ENCODE data around the gene SLC34A3. TPM values are rescaled to one million over a fixed set of nuclear protein-coding genes. Genes with fewer than 3 reads are reported as not detected.

Gene SLC34A3
- total RNA-seq, 1 experiment from 2014 or later = not detected

GRCh38 chr9:137184881-137185660, 45.6 kb upstream of the SLC34A3 start:
- Mint-ChIP-seq H3K36me3 (ENCODE audit: insufficient read depth, unreplicated experiment) (peaks cover 26% of the 10 kb centered on the region), H3K4me3 (ENCODE audit: unreplicated experiment) (no peak overlapping the region), H3K27ac (ENCODE audit: low read depth, unreplicated experiment) (no peak overlapping the region), H3K4me1 (ENCODE audit: insufficient read depth, unreplicated experiment) (peaks cover 10% of the 10 kb centered on the region), H3K27me3 (ENCODE audit: insufficient read depth, unreplicated experiment) (no peaks in the 10 kb centered on the region), H3K9me3 (ENCODE audit: unreplicated experiment) (no peaks in the 10 kb centered on the region)
- no peak for DNase-seq (ENCODE audit: unreplicated experiment)
- TF ChIP-seq CTCF (IDR thresholded peaks at IDR 0.05; ENCODE audit: unreplicated experiment) = no peak
- no TSS peak for BruUV-seq (replicated peaks)
- ChIA-PET POLR2A (no interaction called here), CTCF (interaction anchor here (0.6 kb wide), 1 partner anchor 121 kb away, joined by 5 read pairs; no protein-coding TSS in a partner anchor)
- intact Hi-C loops (cut with micrococcal nuclease) = no loop called here

DNA sequence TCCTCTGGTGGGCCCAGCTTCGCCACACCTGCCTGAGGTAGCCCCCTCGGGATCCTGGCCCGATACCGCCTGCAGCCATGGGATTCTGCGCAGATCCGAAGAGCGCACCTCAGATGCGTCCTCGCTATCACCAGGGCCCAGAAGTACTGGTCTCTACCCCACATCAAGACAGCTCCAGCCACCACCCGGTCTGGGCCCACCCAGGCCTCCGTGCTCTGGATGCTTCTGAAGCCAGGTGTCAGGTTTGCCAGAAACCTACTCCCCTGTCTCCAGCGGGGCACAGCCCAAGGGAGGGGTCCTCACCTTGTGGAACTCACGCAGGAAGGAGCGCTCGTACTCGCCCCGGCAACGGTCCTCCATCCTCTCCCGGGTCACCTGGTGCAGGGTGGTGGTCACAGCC, 44.8 kb upstream of the SLC34A3 start:
- CTCF ChIA-PET = no interaction called here

DNA sequence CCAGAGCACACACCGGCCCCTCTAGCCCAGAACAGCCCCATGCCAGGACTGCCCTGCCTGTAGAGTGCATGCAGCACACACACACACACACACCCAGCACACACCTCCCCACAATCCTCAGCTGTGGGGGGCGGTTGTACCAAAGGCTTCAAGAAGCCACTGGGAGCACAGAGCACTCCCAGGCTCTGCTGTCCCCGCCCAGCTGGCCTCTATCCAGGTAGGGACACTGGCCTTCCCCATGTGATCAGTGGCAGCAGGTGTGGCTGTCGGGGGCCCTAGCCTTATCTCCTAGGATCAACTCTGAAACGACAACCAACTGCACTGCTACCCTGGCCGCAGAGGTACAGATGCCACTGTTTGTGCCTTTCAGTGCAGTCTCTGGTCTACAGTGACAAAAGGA, 44.3 kb upstream of the SLC34A3 start:
- BruUV-seq (replicated peaks) = no TSS peak
- H3K27me3 Mint-ChIP-seq (ENCODE audit: insufficient read depth, unreplicated experiment) = no peaks in the 10 kb centered on the region
- H3K36me3 Mint-ChIP-seq (ENCODE audit: insufficient read depth, unreplicated experiment) = peaks cover 34% of the 10 kb centered on the region
- peak overlapping the region; percentile 94 for H3K4me3 Mint-ChIP-seq (ENCODE audit: unreplicated experiment)
- no peak for TF ChIP-seq CTCF (IDR thresholded peaks at IDR 0.05; ENCODE audit: unreplicated experiment)
- no peaks in the 10 kb centered on the region for H3K9me3 Mint-ChIP-seq (ENCODE audit: unreplicated experiment)
- DNase-seq (ENCODE audit: unreplicated experiment) = no peak
- intact Hi-C loops (cut with micrococcal nuclease) = no loop called here
- POLR2A ChIA-PET = interaction anchor here (3.7 kb wide), 1 partner anchor 56 kb away, joined by 41 read pairs; no protein-coding TSS in a partner anchor
- H3K4me1 Mint-ChIP-seq (ENCODE audit: insufficient read depth, unreplicated experiment) = peaks cover 10% of the 10 kb centered on the region
- CTCF ChIA-PET = interaction anchor here (0.5 kb wide), 1 partner anchor 51 kb away, joined by 3 read pairs; no protein-coding TSS in a partner anchor
- H3K27ac Mint-ChIP-seq (ENCODE audit: low read depth, unreplicated experiment) = no peak overlapping the region

More for the DNA sequence above, 44.8 kb upstream of the SLC34A3 start:
- Mint-ChIP-seq H3K4me1 (ENCODE audit: insufficient read depth, unreplicated experiment) (peaks cover 10% of the 10 kb centered on the region), H3K4me3 (ENCODE audit: unreplicated experiment) (no peak overlapping the region), H3K27ac (ENCODE audit: low read depth, unreplicated experiment) (no peak overlapping the region), H3K27me3 (ENCODE audit: insufficient read depth, unreplicated experiment) (no peaks in the 10 kb centered on the region), H3K36me3 (ENCODE audit: insufficient read depth, unreplicated experiment) (peaks cover 31% of the 10 kb centered on the region), H3K9me3 (ENCODE audit: unreplicated experiment) (no peaks in the 10 kb centered on the region)
- TF ChIP-seq CTCF (IDR thresholded peaks at IDR 0.05; ENCODE audit: unreplicated experiment) = no peak
- POLR2A ChIA-PET = no interaction called here
- intact Hi-C loops (cut with micrococcal nuclease) = no loop called here
- no TSS peak for BruUV-seq (replicated peaks)
- no peak for DNase-seq (ENCODE audit: unreplicated experiment)

DNA sequence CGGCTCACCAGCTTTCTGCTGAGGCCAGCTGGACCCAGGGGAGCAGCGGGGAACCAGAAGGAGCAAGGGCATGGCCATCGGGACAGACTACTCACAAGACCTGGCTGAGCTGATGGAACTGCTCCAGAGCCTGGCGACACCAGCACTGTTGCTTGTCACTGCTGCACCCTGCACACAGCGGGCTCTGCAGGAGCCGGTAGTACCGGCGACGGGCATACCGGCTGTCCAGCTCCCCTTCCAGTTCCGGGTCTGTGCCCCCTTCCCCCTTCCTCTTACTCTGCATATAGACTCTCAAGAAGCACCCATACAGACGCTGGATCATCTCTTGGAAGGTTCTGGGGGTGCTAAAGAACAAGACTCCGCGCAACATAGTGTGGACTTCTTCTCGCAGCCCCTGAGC, 43.3 kb upstream of the SLC34A3 start:
- intact Hi-C loops (cut with micrococcal nuclease) = no loop called here
- Mint-ChIP-seq H3K27me3 (ENCODE audit: insufficient read depth, unreplicated experiment) (no peaks in the 10 kb centered on the region), H3K36me3 (ENCODE audit: insufficient read depth, unreplicated experiment) (peaks cover 31% of the 10 kb centered on the region), H3K9me3 (ENCODE audit: unreplicated experiment) (no peaks in the 10 kb centered on the region), H3K27ac (ENCODE audit: low read depth, unreplicated experiment) (peak overlapping the region; percentile 95), H3K4me3 (ENCODE audit: unreplicated experiment) (peak overlapping the region; percentile 94), H3K4me1 (ENCODE audit: insufficient read depth, unreplicated experiment) (peaks cover 10% of the 10 kb centered on the region)
- no peak for TF ChIP-seq CTCF (IDR thresholded peaks at IDR 0.05; ENCODE audit: unreplicated experiment)
- DNase-seq (ENCODE audit: unreplicated experiment) = no peak
- ChIA-PET POLR2A (interaction anchor here (0.6 to 3.7 kb wide), 15 partner anchors 11 to 125 kb away, joined by 3 to 57 read pairs (median 7); partner anchors contain the start of genes CYSRT1, GRIN1, MAN1B1 and NDOR1), CTCF (interaction anchor here (1.1 to 2.4 kb wide), 3 partner anchors 18 to 65 kb away, joined by 3 to 9 read pairs (median 3); partner anchors contain the start of genes NDOR1 and TMEM203)
- BruUV-seq (replicated peaks) = no TSS peak

All from MCF 10A (cell line).